Daoy (cell line): ENCODE data around the gene C4orf51. TPM values are rescaled to one million over a fixed set of nuclear protein-coding genes. Genes with fewer than 3 reads are reported as not detected.
"Not testable (repeated sequence)": the region's sequence is repeated elsewhere in the genome, so short reads cannot be mapped to it uniquely, and the experiment has no call there.

ENCODE experiments used
- DNase-seq: peaks from one replicate; pipeline ENCODE4 v3.0.0-alpha.2; 2015; ENCODE audit warnings: low read depth
- total RNA-seq: library from RNA; depleted of rRNA; stranded (reverse); fragments of >200 nt; shearing (Covaris generic); gene quantifications from 2 replicates; pipeline ENCODE4 v1.2.3, GENCODE V29; 2014; rRNA removed

C4orf51 gene
- total RNA-seq, result not detected in 2 replicates

DNA sequence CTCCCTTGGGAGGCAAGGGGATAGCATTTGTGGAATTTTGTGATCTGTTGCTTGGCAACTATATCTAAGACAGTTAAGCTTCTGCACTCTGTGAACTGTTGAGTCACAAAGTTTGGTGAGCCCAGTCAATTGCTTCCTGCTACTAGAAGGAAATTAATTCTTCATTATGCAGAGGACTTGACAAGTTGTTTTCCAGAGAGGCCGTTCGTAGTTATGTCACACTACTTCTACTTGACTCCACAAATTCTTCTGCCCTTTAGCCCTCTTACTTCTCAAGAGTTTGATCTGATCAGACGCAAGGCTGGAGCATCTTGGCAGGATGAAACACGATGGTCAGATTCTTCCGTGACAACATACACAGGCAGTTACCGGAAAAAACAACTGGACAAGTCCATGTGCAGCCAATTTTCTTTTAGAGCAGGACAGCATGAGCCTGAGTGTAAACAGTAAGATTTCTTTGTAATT lies at the start of gene C4orf51:
Gene C4orf51 (plus strand): TSS at position 156 of the 465 bp plus-strand sequence. CDS start 58 bp downstream, at position 214.
- DNase-seq, result peak; percentile 51

DNA sequence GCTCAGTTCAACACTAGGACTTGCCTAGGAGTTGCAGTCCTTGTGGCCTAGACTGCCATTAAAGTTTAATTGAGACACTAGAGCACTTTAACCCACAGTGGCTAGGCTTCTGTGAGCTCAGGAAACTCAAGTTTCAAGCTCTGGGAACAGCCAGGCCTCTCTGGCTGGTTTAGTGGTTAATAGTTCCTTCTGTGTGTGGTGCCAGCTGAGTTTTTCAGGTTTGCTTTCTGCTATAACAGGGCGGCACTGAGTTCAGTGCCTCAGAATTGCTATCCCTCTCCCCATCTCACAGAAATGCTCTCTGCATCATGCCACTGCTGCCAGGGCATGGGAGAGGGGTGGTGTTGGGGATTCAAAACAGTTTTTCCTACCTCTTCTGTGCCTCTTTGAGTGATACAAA lies 44.8 kb upstream of the C4orf51 start:
- DNase-seq, result no peak

DNA sequence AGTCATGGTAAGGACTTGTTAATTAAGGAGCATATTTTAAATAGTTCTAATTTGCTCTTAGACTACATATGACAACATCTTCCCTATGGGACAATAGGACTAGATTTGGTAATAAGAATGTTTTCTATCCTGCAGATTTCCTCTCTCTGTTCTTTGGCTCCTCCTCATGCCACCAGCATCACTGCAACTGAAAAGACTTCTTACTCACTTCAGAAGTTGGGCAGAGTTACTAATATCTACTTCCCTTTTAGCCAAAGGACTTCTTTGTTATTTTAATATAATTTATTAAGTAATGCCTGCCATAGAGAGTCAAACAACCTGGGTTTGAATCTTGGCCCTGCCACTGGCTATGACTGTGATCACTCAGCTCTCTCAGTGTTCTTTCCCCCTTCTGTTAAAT lies 44.3 kb upstream of the C4orf51 start:
- no peak for DNase-seq

DNA sequence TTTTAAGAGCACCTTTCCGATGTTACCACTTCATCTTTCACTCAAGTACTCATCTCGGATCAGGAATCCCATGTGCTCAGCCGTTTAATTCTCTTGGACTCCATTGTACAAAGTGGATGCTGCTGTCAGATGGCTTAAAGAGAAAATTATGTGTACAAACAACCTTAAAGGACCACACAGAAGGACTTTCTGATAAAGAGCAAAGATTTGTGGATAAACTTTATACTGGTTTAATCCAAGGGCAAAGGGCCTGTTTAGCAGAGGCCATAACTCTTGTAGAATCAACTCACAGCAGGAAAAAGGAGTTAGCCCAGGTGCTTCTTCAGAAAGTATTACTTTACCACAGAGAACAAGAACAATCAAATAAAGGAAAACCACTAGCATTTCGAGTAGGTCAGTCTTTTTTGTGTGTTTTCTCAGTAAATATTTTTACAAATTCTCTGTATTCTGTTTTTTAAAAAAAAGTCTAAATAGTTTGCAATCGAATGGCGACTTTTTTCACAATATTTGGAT lies 40.7 kb upstream of the C4orf51 start:
- no peak for DNase-seq

DNA sequence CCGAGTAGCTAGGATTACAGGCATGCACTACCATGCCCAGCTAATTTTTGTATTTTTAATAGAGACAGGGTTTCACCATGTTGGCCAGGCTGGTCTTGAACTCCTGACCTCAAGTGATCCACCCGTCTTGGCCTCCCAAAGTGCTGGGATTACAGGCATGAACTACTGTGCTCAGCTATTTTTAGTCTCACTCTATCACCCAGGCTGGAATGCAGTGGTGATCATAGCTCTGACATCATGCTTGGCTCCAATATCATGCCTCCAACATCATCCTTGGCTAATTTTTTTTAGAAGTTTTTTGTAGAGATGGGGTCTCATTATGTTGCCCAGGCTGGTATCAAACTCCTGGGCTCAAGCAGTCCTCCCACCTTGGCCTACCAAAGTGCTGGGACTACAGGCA lies 39.7 kb upstream of the C4orf51 start:
- peak; percentile 7 for DNase-seq

DNA sequence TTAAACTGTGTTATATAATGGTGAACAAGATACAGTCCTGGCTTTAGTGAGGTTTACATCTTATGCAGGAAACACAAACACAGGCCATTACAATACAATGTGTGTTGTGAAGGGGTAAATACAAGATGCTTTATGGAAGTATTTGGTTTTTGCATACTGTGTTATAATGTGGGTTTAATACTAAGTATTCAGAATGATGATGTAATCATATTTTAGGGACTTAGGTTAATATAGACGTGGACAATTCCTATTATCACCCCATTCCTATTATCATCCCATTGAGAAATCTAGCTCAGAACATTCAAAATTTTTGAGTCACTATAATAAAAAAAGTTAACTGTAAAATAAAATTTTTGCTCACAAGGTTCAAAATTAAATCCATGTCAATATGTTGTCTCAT lies 36.7 kb upstream of the C4orf51 start:
- DNase-seq, result no peak

DNA sequence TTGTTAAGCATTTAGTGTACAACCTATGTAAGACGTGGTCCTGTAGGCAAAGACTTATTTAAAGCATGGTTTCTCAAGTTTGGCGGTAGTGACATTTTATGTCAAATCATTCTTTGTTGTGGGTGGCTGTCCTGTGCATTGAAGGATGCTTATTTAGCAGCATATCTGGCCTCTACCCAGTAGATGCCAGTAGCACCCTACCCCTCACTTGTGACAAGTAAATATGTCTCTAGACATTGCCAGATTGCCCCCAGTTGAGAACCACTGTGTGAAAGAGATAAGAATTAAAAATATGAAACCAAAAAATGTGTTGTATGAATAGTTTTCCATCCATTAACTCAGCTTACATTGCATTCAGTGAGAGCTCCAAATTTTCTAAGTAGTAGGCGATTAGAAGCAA lies 35.2 kb upstream of the C4orf51 start:
- no peak for DNase-seq

DNA sequence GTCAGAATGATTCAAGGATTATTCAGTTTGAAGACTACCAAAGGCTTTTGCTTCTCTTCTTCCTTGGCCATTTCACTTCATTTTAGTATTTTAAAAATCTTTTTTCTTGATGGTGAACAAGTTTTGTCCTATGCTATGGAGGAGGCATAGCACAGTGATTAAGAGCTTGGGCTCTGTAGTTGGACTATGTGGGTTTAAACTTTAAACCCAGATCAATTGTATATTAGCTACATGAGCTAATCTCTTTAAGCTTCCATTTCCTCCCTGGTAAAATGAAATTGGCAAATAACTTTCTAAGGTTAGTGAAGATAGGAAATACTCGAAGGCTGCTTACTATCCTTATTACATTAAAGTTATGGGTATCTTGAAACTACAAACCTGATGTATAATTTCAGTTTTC lies 23.8 kb upstream of the C4orf51 start:
- DNase-seq, result no peak

DNA sequence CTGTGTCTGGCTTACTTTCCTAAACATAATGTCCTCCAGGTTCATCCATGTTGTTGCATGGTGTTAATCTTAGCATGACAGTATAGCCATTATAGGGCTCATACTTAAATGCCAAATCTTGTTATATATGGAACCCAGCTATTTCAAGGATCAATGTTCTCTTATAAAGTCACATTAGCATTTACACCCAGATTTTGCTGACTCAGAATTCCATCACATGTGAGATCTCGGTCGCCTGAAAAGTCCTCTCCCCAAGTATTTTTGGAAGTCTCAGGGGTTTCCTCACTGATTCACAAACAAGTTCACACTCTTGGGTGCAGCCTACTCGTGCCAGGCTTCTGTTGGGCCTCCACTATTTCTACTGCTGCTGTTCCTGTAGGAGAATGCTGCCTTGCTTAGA lies 19.9 kb upstream of the C4orf51 start:
- no peak for DNase-seq

DNA sequence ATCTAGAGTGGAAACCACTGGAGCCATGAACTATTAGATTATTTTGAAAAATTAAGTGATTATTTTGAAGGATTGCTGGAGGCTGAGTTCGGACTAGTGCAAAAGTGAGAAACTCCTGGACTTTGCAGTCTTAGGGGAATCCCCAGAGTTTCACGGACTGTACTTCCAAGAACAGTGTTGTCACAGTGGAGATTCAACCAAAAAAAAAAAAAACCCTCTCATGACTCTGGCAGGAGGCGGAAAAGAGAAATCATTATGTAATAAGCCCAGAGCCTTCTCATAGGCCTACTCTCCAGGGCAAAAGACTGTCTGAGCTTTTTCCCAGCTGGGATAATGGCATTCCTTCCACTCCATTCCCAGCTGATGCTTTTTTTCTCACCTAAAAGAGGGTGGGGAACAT lies 16.8 kb upstream of the C4orf51 start:
- DNase-seq, result no peak

DNA sequence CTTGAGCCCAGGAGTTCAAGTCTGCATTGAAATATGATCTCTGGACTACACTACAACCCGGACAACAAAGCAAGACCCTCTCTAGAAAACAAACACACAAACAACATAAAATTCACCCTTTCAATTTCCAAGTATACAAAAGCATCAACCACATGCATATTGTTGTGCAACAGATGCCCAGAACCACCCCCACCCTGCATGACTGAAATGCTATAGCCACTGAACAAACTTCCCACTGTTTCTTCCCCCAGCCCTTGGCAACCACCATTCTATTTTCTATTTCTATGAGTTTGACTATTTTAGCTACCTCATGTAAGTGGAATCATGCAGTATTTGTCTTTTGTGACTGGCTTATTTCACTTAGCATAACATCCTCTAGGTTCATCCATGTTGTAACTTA lies 14.2 kb upstream of the C4orf51 start:
- no peak for DNase-seq

DNA sequence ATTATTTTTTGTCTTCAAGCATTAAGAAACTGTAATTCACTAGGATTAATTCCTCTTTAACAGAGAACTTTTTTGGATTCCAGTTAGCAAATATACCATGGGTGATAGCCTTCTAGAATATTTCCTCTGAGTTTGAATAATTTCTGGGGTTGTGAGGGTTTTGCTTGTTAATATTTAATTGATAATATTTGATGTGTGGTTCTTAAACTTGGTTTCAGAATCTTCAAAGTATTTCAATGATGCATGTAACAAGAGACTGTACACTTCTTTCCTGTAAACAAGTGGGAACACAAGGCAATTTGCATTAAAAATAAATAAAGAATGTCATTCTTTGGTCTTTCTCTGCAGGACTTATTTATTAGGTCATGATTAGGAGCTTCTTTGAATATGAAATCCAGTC lies 9.5 kb upstream of the C4orf51 start:
- DNase-seq, result no peak

DNA sequence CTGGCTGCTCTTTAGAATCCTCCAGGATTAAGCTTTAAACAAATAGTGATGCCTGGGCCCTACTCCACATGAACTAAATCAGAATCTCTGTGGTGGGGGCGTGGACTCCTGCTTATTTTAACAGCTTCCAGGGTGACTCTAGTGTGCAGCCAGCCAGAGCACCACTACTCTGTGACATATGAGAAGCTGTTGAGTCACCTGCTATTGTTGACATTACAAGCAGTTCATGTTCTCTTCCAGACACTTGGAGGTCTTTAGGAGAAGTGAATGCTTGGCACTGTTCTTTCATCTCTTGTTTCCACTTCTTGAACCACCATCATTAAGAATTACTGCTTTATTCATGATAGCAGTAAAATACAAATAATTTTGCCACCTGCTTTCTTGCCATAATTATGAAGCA lies 426 bp upstream of the C4orf51 start:
- DNase-seq, result peak; percentile 82

DNA sequence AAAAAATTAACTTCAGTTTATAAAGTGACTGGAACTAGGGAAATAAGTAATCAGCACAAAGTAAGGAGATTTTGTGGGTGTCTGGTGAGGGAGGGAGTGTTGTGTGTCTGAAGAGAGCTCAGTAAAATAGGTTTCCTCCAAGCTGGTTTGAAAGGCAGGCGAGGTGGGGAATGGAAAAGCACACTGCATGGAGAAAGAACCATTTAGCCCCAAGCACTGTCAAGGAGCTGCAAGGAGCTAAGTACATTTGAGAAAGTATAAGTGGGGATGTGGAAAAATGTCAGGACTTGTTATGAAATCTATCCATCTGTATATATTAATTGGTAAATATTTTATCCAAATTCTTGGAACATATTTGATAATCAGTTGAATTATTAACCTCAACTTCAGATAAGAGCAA lies 956 bp downstream of the C4orf51 start:
- no peak for DNase-seq

DNA sequence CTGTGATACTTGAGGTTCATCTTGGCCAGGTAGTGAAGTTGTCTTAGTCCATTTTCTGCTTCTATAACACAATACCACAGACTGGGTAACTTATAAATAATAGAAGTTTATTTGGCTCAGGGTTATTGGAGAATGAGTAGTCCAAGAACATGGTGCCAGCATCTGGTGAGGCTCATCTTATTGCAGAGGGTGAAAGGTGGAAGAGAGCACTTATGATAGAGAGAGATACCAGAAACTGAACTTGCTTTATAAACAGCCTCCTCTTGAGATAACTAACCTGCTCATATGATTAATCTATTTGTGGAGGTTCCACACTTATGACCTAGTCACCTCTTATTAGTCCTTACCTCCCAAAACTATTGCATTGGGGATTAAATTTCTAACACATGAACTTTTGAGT lies 1.6 kb downstream of the C4orf51 start:
- no peak for DNase-seq

DNA sequence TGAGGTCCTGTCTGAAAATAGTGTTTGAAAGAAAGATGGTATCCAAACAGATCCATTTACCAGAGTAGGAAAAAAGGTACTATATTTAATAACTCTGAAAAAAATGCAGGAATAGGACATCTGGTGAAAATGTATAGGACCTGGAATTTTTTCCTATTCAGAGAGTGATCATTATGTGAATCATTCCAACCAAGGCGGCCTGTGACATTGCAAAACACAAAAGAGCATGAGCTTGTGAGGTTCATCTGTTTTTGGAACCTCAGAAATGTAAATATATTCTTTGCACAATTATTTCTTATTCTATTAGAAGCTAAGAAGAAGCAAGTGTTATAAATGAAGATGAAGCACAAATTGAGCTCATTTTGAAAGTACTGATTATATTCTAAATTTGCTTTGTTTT lies 2.0 kb downstream of the C4orf51 start:
- no peak for DNase-seq

DNA sequence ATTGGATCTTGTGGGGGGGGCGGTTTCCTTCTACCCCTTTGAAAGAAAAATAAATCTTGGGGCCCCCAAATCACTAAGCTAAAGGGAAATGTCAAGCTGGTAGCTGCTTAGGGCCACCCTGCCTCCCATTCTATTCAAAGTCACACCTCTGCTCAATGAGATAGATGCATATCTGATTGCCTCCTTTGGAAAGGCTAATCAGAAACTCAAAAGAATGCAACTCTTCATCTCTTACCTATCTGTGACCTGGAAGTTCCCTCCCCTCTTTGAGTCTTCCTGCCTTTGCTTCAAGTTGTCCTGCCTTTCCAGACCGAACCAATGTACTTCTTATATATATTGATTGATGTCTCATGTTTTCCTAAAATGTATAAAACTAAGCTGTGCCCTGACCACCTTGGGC lies 7.0 kb downstream of the C4orf51 start:
- DNase-seq, result no peak

DNA sequence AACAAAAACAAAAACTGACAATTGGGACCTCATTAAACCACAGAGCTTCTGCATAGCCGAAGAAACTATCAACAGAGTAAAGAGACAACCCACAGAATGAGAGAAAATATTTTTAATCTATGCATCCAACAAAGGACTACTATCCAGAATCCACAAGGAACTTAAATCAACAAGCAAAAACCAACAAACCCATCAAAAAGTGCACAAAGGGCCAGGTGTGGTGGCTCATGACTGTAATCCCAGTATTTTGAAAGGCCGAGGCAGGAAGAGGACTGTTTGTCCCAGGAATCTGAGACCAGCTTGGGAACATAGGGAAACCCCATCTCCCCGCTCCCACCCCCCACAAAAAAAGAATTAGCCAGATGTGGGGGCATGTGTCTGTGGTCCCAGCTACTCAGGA lies 10.7 kb downstream of the C4orf51 start:
- no peak for DNase-seq

DNA sequence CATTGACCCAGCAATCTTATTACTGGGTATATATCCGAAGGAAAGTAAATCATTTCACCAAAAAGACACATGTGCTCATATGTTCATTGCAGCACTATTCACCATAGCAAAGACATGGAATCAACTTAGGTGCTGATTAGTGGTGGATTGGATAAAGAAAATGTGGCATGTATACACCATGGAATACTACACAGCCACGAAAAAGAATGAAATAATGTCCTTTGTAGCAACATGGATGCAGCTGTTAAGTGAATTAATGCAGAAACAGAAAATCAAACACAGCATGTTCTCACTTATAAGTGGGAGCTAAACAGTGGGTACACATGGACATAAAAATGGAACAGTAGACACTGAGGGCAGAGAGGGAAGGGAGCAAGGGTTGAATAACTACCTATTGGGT lies 11.5 kb downstream of the C4orf51 start:
- not testable (repeated sequence) for DNase-seq

DNA sequence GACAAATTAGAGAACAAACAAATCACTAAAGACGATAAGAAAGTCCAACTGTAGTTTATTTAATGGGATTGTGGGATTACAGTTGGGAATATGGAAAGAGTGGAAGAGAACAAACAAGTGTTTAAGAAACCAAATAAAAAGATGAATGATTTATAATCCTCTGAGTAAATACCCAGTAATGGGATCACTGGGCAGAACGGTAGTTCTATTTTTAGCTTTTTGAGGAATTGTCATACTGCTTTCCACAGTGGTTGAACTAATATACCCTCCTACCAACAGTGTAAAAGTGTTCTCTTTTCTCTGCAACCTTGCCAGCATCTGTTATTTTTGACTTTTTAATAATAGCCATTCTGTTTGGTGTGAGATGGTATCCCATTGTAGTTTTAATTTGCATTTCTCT lies 15.0 kb downstream of the C4orf51 start:
- DNase-seq, result no peak

DNA sequence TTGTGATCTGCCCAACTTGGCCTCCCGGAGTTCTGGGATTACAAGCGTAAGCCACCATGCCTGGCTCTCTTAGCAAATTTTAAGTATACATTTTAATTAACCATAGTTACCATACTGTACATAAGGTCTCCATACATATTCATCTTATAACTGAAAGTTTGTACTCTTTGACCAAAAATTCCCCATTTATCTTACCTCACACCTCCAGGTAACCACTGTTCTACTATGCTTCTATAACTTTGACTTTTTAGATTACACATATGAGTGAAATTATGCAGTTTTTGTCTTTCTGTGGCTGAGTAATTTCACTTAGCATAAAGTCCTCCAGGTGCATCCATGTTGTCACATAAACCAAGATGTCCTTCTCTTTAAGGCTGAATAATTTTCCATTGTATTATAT lies 17.4 kb downstream of the C4orf51 start:
- no peak for DNase-seq

DNA sequence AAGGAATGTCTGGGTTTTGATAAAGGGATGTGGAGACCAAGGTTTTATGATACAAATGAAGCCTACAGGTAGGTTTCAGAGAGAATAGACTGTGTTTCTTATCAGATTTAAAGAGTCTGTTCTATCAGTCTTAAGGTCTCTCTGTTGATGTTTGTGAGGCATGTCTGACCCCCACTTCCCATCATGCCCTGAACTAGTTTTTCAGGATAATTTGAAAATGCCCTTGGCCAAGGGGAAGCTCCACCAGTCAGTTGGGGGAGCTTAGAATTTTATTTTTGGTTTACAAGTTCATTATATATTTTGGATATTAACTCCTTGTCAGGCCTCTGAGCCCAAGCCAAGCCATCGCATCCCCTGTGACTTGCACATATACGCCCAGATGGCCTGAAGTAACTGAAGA lies 18.6 kb downstream of the C4orf51 start:
- DNase-seq, result no peak

DNA sequence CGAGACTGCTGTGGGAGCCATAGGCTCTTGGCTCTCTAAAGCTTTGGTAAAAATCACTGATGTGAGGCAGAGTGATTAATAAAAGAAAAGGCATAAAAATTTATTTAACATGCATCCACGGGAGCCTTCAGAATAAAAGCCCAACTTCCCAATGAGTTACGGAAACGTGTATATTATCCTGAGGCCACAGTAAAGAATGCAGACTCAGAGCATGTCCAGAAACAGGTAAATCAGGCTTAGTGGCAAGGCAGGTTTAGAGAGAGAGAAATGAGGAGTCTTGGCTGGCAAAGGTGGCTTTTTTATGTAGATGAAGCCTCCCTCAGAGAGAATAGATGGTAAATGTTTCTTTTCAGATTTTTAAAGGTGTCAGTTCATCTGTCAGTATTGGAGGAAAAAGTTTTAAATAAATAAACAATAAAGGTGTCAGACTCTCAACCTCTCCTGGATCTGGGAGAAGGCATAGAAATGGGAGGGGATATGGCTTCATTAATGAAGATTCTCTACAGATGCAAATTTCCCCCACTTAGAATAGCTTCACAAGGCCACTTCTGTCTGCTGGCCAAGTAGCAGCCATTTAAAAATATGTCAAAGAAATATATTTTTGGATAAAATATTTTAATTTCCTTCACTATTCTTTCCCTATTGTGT lies 24.0 kb downstream of the C4orf51 start:
- DNase-seq, result no peak

DNA sequence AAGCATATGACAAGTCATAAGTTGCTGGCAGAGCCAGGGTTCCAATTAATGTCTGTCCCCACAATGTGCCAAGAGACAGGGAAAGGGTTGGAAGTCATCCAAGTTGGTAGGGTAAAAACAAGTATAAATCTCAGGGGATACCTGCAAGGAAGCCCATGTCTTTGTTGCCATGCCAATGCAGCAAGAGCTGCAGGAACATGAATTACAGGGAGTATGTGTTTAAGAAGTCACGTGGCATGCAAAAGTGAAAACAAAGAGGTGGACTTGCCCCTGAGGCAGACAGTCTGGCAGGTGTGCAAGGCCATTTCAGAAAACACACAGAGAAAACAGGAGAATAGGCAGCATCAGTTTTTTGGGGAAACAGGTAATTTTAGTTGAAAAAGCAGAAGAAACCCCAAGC lies 29.4 kb downstream of the C4orf51 start:
- no peak for DNase-seq
